Astrocyte (in vitro differentiated cells and primary cell): ENCODE measurements around the gene PLCL2. TPM values are rescaled to one million over a fixed set of nuclear protein-coding genes. Genes with fewer than 3 reads are reported as not detected.
A peak's percentile ranks its signal among the peaks of the same experiment; 100 is the strongest.

Experiments
- DNase-seq: peaks from one replicate; pipeline ENCODE4 v3.0.0-alpha.2; 2010; ENCODE audit warnings: low read depth
- FAIRE-seq: peaks from 2 replicates; lab custom pipeline; 2011; peaks lifted over from hg19 to GRCh38; lab: Jason Lieb, UNC
- H2AFZ ChIP-seq: 2 replicates; pipeline ENCODE4 v1.6.0; 2012; ENCODE audit warnings: low read depth, low read length, inconsistent platforms
- H3K27ac ChIP-seq: 2 replicates; pipeline ENCODE4 v1.5.1; 2011; ENCODE audit warnings: low read depth, low read length, inconsistent platforms
- H3K27me3 ChIP-seq: 2 replicates; pipeline ENCODE4 v1.6.0; 2011; ENCODE audit warnings: low read length, inconsistent platforms; ENCODE audit not compliant: insufficient read depth
- H3K36me3 ChIP-seq: 2 replicates; pipeline ENCODE4 v1.5.1; 2011; ENCODE audit warnings: low read length, inconsistent platforms; ENCODE audit not compliant: insufficient read depth
- H3K4me1 ChIP-seq: 2 replicates; pipeline ENCODE4 v1.5.1; 2011; ENCODE audit warnings: low read length, inconsistent platforms; ENCODE audit not compliant: insufficient read depth
- H3K4me2 ChIP-seq: 2 replicates; pipeline ENCODE4 v1.6.0; 2012; ENCODE audit warnings: low read length, inconsistent platforms
- H3K4me3 ChIP-seq: 2 replicates; pipeline ENCODE4 v1.5.1; 2011; ENCODE audit warnings: low read depth, mild to moderate bottlenecking, low read length, inconsistent platforms; ENCODE audit not compliant: insufficient read depth
- H3K79me2 ChIP-seq: 2 replicates; pipeline ENCODE4 v1.6.0; 2012; ENCODE audit warnings: mild to moderate bottlenecking, low read length, inconsistent platforms; ENCODE audit not compliant: insufficient read depth
- H3K9ac ChIP-seq: 2 replicates; pipeline ENCODE4 v1.6.0; 2012; ENCODE audit warnings: mild to moderate bottlenecking, low read length, inconsistent platforms
- H3K9me3 ChIP-seq: 2 replicates; pipeline ENCODE4 v1.5.1; 2012; ENCODE audit warnings: low read depth, mild to moderate bottlenecking, low read length, inconsistent platforms; ENCODE audit not compliant: insufficient read depth
- H4K20me1 ChIP-seq: 2 replicates; pipeline ENCODE4 v1.6.0; 2012; ENCODE audit warnings: low read length, inconsistent platforms; ENCODE audit not compliant: insufficient read depth
- H3K27ac Mint-ChIP-seq: one replicate; pipeline ENCODE4 v1.8.0; 2021; ENCODE audit warnings: mild to moderate bottlenecking, mixed read lengths; ENCODE audit not compliant: unreplicated experiment
- H3K27me3 Mint-ChIP-seq: one replicate; pipeline ENCODE4 v1.8.0; 2021; ENCODE audit warnings: low read depth, mixed read lengths; ENCODE audit not compliant: unreplicated experiment
- H3K36me3 Mint-ChIP-seq: one replicate; pipeline ENCODE4 v1.8.0; 2021; ENCODE audit warnings: low read depth, mixed read lengths; ENCODE audit not compliant: unreplicated experiment
- H3K4me1 Mint-ChIP-seq: one replicate; pipeline ENCODE4 v1.8.0; 2021; ENCODE audit warnings: low read depth, mixed read lengths; ENCODE audit not compliant: unreplicated experiment
- H3K4me3 Mint-ChIP-seq: one replicate; pipeline ENCODE4 v1.8.0; 2021; ENCODE audit warnings: mild to moderate bottlenecking, moderate library complexity, mixed read lengths; ENCODE audit not compliant: unreplicated experiment
- H3K9me3 Mint-ChIP-seq: one replicate; pipeline ENCODE4 v1.8.0; 2021; ENCODE audit warnings: mild to moderate bottlenecking, mixed read lengths; ENCODE audit not compliant: unreplicated experiment
- CTCF ChIP-seq: IDR thresholded peaks from 2 replicates; pipeline ENCODE4 v1.5.1; 2011; ENCODE audit warnings: low read depth, mild to moderate bottlenecking, inconsistent platforms, low read length, moderate library complexity; ENCODE audit not compliant: insufficient read depth
- EZH2 ChIP-seq: IDR thresholded peaks from 2 replicates; pipeline ENCODE4 v1.6.1; 2012; ENCODE audit warnings: mild to moderate bottlenecking, low read length, inconsistent platforms; ENCODE audit not compliant: insufficient read depth
- total RNA-seq: library from RNA; stranded (reverse); gene quantifications from 2 replicates; pipeline ENCODE4 v1.2.1, GENCODE V29; 2021

Gene PLCL2
- total RNA-seq, 1 donor from 2014 or later = 3.9 TPM

- H3K9me3 Mint-ChIP-seq = peaks cover 2% of the 10 kb centered on the region
- Histone ChIP-seq H3K79me2 (no peaks in the 10 kb centered on the region), H3K9ac (no peak overlapping the region), H3K4me2 (no peak overlapping the region), H2AFZ (no peak overlapping the region), H4K20me1 (no peaks in the 10 kb centered on the region), H3K27me3 (no peaks in the 10 kb centered on the region), H3K4me3 (no peak overlapping the region), H3K4me1 (no peaks in the 10 kb centered on the region), H3K27ac (no peak overlapping the region), H3K9me3 (no peaks in the 10 kb centered on the region), H3K36me3 (no peaks in the 10 kb centered on the region)
- FAIRE-seq = no peak
- no peaks in the 10 kb centered on the region for H3K27me3 Mint-ChIP-seq
- no peak overlapping the region for H3K4me3 Mint-ChIP-seq
- H3K27ac Mint-ChIP-seq = no peak overlapping the region
- DNase-seq = no peak
- TF ChIP-seq CTCF (no peak), EZH2 (no peak)
- peaks cover 2% of the 10 kb centered on the region for H3K36me3 Mint-ChIP-seq
- H3K4me1 Mint-ChIP-seq = peaks cover 9% of the 10 kb centered on the region
Observed at GRCh38 chr3:16936233-16936632, 51.5 kb downstream of the PLCL2 start.

GRCh38 chr3:16936676-16937230 is 52.0 kb downstream of the PLCL2 start:
- Histone ChIP-seq H3K9me3 (no peaks in the 10 kb centered on the region), H3K79me2 (no peaks in the 10 kb centered on the region), H3K4me2 (no peak overlapping the region), H3K27me3 (no peaks in the 10 kb centered on the region), H3K27ac (no peak overlapping the region), H3K36me3 (no peaks in the 10 kb centered on the region), H3K9ac (no peak overlapping the region), H4K20me1 (no peaks in the 10 kb centered on the region), H3K4me1 (no peaks in the 10 kb centered on the region), H3K4me3 (no peak overlapping the region), H2AFZ (no peak overlapping the region)
- H3K4me1 Mint-ChIP-seq = peaks cover 9% of the 10 kb centered on the region
- H3K9me3 Mint-ChIP-seq = peaks cover 2% of the 10 kb centered on the region
- FAIRE-seq (no peak), DNase-seq (no peak)
- no peaks in the 10 kb centered on the region for H3K27me3 Mint-ChIP-seq
- no peak overlapping the region for H3K27ac Mint-ChIP-seq
- no peak overlapping the region for H3K4me3 Mint-ChIP-seq
- H3K36me3 Mint-ChIP-seq = peaks cover 2% of the 10 kb centered on the region
- TF ChIP-seq EZH2 (no peak), CTCF (no peak)

- no peak overlapping the region for H2AFZ ChIP-seq
- Mint-ChIP-seq H3K36me3 (peaks cover 2% of the 10 kb centered on the region), H3K27me3 (no peaks in the 10 kb centered on the region), H3K4me1 (peaks cover 9% of the 10 kb centered on the region), H3K9me3 (peaks cover 2% of the 10 kb centered on the region), H3K27ac (no peak overlapping the region), H3K4me3 (no peak overlapping the region)
- H4K20me1 ChIP-seq = no peaks in the 10 kb centered on the region
- no peak overlapping the region for H3K4me3 ChIP-seq
- peak; percentile 12 for DNase-seq
- TF ChIP-seq EZH2 (no peak), CTCF (no peak)
- no peaks in the 10 kb centered on the region for H3K4me1 ChIP-seq
- FAIRE-seq = no peak
- H3K36me3 ChIP-seq = no peaks in the 10 kb centered on the region
- H3K9ac ChIP-seq = no peak overlapping the region
- H3K27me3 ChIP-seq = no peaks in the 10 kb centered on the region
- H3K4me2 ChIP-seq = no peak overlapping the region
- no peaks in the 10 kb centered on the region for H3K79me2 ChIP-seq
- no peaks in the 10 kb centered on the region for H3K9me3 ChIP-seq
- H3K27ac ChIP-seq = no peak overlapping the region
Observed at GRCh38 chr3:16937326-16937845, 52.6 kb downstream of the PLCL2 start.
